HFF-Myc (cell line): ENCODE measurements around the gene CHGA.

Source experiments
- DNase-seq: peaks from one replicate; pipeline ENCODE4 v3.0.0-alpha.2; 2011; ENCODE audit warnings: low read depth; ENCODE audit errors: extremely low read depth
- H3K4me3 ChIP-seq: replicated peaks from 2 replicates; pipeline ENCODE4 v1.5.1; 2011; ENCODE audit warnings: low read depth, mild to moderate bottlenecking, control low read depth, low read length
- CTCF ChIP-seq: IDR thresholded peaks from 2 replicates; pipeline ENCODE4 v1.5.1; 2012; ENCODE audit warnings: mild to moderate bottlenecking, low read depth, low read length, control low read depth; ENCODE audit errors: missing control alignments

CHGA gene

DNA sequence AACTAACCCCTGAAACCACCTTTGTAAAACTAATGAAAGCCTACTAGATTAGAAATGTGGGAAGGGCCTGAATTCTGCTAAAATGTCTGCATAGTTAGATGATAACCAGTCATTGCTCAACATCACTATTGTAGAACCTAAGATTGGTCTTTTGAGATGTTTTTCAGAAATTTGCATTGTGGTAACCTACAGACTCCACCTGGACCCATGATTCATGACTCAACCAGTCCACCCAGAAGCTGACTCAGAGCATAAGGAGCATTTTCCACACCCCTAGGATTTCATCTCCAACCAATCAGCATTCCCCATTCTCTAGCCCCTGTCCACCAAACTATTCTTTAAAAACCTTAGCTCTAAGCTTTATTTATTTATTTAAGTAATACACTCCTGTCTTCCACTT lies 30.4 kb upstream of the CHGA start:
- no peak overlapping the region for H3K4me3 ChIP-seq
- no peak for TF ChIP-seq CTCF
- no peak for DNase-seq

DNA sequence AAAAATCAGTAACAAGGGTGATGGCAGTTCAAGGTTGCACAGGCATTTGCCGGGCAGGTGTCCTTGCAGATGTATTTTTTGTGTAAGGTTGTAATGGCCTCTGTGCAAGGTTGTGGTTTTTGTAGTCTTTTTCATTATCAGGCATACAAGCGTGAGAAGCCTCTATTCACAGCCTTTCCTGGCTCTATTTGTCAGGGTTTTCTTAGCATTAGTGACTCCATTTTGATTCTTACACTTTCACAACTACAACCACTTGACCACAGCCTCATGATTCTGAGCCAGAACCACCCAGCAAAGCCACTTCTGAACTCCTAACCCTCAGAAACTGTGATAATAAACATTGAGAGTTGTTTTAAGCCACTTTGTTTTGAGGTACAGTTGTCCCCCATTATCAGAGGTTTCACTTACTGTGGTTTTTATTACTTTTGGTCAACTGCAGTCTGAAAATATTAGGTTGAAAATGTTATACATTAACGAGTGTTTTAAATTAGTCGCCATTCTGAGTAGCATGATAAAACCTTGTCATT lies 27.5 kb upstream of the CHGA start:
- DNase-seq, result no peak
- no peak for TF ChIP-seq CTCF
- no peak overlapping the region for H3K4me3 ChIP-seq

DNA sequence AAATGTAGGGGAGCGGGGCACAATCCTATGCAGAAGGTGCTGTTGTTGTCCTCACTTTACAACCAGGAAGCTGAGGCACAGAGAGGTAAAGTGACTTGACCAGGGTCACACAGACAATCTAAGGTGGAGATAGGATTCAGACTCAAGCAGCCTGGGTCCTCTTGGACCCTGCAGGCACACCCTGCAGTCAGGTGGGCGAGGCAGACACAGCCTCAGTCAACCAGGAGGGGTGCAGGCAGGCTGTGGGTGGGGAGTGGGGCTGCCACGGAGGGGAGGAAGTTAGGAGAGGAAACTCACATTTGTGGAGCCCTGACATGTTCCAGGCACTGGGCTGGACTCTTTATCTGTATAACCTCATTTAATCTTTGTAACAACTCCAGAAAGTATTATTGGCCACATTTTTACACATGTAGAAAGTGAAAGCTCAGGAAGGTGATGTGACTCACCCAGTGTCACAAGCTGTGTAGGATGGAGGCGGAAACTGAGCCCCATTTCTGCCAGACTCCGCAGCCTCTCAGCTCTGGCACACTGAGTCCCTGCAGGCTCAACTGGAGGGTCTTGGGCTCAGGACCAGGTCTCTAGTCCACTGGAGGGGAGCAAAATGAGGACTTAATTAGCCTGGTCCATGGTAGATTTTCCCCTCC lies 24.9 kb upstream of the CHGA start:
- no peak for DNase-seq
- TF ChIP-seq CTCF, result no peak
- no peak overlapping the region for H3K4me3 ChIP-seq

DNA sequence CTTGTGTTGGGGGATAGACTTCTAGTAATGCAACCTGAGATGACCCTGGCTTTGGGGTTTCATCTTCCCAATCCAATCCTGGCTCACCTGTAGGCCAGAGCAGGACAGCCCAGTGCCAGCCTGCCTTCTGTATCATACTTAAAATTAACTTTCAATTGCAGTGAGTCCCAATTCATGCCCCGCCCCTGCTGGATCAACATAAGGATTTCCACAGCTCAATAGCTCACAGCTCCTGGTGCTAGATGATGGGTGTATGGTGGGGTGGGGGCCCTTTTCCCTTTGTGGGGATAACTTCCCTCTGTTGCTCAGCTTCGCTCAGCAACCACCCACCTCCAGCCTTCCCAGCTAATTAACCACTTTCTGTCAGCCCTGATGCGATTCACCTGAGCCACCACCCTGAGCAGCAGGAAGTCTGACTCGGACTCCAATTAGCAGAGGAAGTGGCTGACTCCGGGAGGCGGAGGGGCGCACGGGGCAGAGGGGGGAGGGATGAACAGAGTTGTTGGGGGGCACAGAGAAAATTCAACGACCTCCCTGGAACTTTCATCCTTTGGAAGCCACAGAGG lies 24.3 kb upstream of the CHGA start:
- no peak for TF ChIP-seq CTCF
- DNase-seq, result no peak
- no peak overlapping the region for H3K4me3 ChIP-seq

DNA sequence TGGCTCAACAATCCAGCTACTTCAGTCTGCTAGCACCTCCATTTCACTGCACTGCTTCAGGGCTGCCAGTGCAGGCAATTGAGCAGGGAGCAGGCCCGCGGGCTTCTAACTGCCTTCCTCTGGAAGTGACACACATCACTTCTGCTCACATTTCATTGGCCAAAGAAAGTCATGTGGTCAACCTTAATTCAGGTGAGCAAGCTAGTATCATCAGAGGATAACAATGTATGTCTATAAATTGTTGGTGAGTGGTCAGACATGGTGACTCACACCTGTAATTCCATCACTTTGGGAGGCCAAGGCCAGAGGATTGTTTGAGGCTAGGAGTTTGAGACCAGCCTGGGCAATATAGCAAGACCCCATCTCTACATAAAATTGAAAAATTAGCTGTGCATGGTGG lies 22.3 kb upstream of the CHGA start:
- no peak overlapping the region for H3K4me3 ChIP-seq
- DNase-seq, result no peak
- TF ChIP-seq CTCF, result no peak

DNA sequence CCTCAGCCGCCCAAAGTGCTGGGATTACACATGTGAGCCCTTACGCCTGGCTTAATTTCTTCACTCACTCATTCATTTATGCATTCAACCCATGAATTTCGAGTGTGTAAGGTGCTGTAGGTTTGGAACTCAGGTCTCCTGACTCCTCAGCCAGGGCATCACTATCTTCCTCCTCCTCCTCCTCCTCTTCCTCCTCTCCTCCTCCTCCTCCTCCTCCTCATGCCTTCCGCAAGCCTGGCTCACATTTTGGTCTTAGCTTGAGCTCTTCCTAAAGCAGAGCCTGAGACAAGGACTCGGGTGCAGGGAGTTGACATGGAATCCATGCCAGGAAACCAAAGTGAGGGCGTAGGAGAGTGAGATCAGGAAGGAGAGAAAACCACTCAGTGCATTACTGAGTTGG lies 20.8 kb upstream of the CHGA start:
- no peak for DNase-seq
- TF ChIP-seq CTCF, result no peak
- no peak overlapping the region for H3K4me3 ChIP-seq

- DNase-seq, result no peak
- H3K4me3 ChIP-seq, result no peak overlapping the region
- TF ChIP-seq CTCF, result no peak
Measured at GRCh38 chr14:92902726-92903125, 20.2 kb upstream of the CHGA start.
